Measurements from ENCODE around the gene LRRN3.
A peak's percentile ranks its signal among the peaks of the same experiment; 100 is the strongest.

The LRRN3 gene

GRCh38 chr7:111105269-111105668, 14.3 kb downstream of the LRRN3 start:
- no peak for DNase-seq (ENCODE audit: low read depth)
- no peak overlapping the region for H3K4me3 ChIP-seq (ENCODE audit: low read depth, low read length)
- no peak for TF ChIP-seq CTCF (IDR thresholded peaks at IDR 0.05; ENCODE audit: low read depth, low read length, missing control alignments)
- in situ Hi-C loops (cut with HindIII; ENCODE audit: low sequenced_read_pairs) = no loop called here

- in situ Hi-C loops (cut with HindIII; ENCODE audit: low sequenced_read_pairs) = no loop called here
- no peak overlapping the region for H3K4me3 ChIP-seq (ENCODE audit: low read depth, low read length)
- no peak for DNase-seq (ENCODE audit: low read depth)
- no peak for TF ChIP-seq CTCF (IDR thresholded peaks at IDR 0.05; ENCODE audit: low read depth, low read length, missing control alignments)
Observed at GRCh38 chr7:111107579-111107978, 16.7 kb downstream of the LRRN3 start.

GRCh38 chr7:111108000-111108399, 17.1 kb downstream of the LRRN3 start:
- in situ Hi-C loops (cut with HindIII; ENCODE audit: low sequenced_read_pairs) = no loop called here
- H3K4me3 ChIP-seq (ENCODE audit: low read depth, low read length) = no peak overlapping the region
- no peak for DNase-seq (ENCODE audit: low read depth)
- no peak for TF ChIP-seq CTCF (IDR thresholded peaks at IDR 0.05; ENCODE audit: low read depth, low read length, missing control alignments)

GRCh38 chr7:111108496-111108895, 17.6 kb downstream of the LRRN3 start:
- in situ Hi-C loops (cut with HindIII; ENCODE audit: low sequenced_read_pairs) = no loop called here
- H3K4me3 ChIP-seq (ENCODE audit: low read depth, low read length) = no peak overlapping the region
- DNase-seq (ENCODE audit: low read depth) = no peak
- no peak for TF ChIP-seq CTCF (IDR thresholded peaks at IDR 0.05; ENCODE audit: low read depth, low read length, missing control alignments)

GRCh38 chr7:111112439-111112838, 21.5 kb downstream of the LRRN3 start:
- no peak overlapping the region for H3K4me3 ChIP-seq (ENCODE audit: low read depth, low read length)
- no peak for TF ChIP-seq CTCF (IDR thresholded peaks at IDR 0.05; ENCODE audit: low read depth, low read length, missing control alignments)
- DNase-seq (ENCODE audit: low read depth) = no peak
- in situ Hi-C loops (cut with HindIII; ENCODE audit: low sequenced_read_pairs) = no loop called here

GRCh38 chr7:111113263-111114017, 22.5 kb downstream of the LRRN3 start:
- H3K4me3 ChIP-seq (ENCODE audit: low read depth, low read length) = no peak overlapping the region
- in situ Hi-C loops (cut with HindIII; ENCODE audit: low sequenced_read_pairs) = no loop called here
- TF ChIP-seq CTCF (IDR thresholded peaks at IDR 0.05; ENCODE audit: low read depth, low read length, missing control alignments) = no peak
- peak; percentile 26 for DNase-seq (ENCODE audit: low read depth)
